ENCODE measurements around the gene RNU6-7. TPM values are rescaled to one million over a fixed set of nuclear protein-coding genes. Genes with fewer than 3 reads are reported as not detected.

RNU6-7 gene
- total and polyA plus RNA-seq, 2 of the 13 experiments (the other 11 are each of a cell fraction or from before 2014, with no cell fraction given) = under 0.01 TPM; not detected in 1

- CTCF ChIA-PET (ENCODE audit: low intra/inter-chr PET ratio, low total read pairs) = no interaction called here
- intact Hi-C loops (cut with micrococcal nuclease; ENCODE audit: unreplicated experiment) = no loop called here
- Histone ChIP-seq H2AFZ (ENCODE audit: low read length) (no peak overlapping the region), H3K4me3 (replicated peaks in 1 of 3; ENCODE audit: insufficient read depth in 1 of 3, low read depth in 2 of 3, low read length in 3 of 3) (no peak overlapping the region), H3K27ac (ENCODE audit: extremely low read length, insufficient read depth, low read length) (no peak overlapping the region), H3K36me3 (replicated peaks in 1 of 2; ENCODE audit: control insufficient read depth in 1 of 2, insufficient read depth in 2 of 2, low read length in 2 of 2) (no peaks in the 10 kb centered on the region), H3K27me3 (ENCODE audit: control insufficient read depth in 1 of 2, insufficient read depth in 2 of 2, low read length in 2 of 2) (no peaks in the 10 kb centered on the region), H3K9me3 (ENCODE audit: low read length) (no peaks in the 10 kb centered on the region), H3K4me2 (ENCODE audit: low read depth, low read length) (no peak overlapping the region), H4K20me1 (ENCODE audit: insufficient read depth, low read length) (no peaks in the 10 kb centered on the region), H3K4me1 (ENCODE audit: insufficient read depth, low read length) (no peaks in the 10 kb centered on the region), H3K9ac (ENCODE audit: insufficient read depth, low read depth, low read length) (no peak overlapping the region), H3K79me2 (ENCODE audit: insufficient read depth, low read length) (no peaks in the 10 kb centered on the region)
- POLR2A ChIA-PET = no interaction called here
- no peak for DNase-seq (ENCODE audit: low spot score)
- WGBS (ENCODE audit: low lambda C conversion rate) = 36% methylated on average over 3 of the region's 3 CpGs
- no peak for FAIRE-seq
- no peak for TF ChIP-seq ZNF383 (CRISPR knock-in tag; IDR thresholded peaks at IDR 0.05; ENCODE audit: borderline replicate concordance)
- peak; percentile 24; the same call in 1 of the 2 replicates for TF ChIP-seq MAFF (IDR thresholded peaks at IDR 0.05; ENCODE audit: low read depth, low read length)
- TF ChIP-seq MAFK (conservative IDR thresholded peaks at IDR 0.05 in 1 of 2, IDR thresholded peaks at IDR 0.05 in 1 of 2; ENCODE audit: low read length in 2 of 2) = peak; percentile 40 to 43; a peak in 1 of 4 replicates
- 0 out of 2 replicates have a peak, but pooled peaks have one; percentile 16 for TF ChIP-seq ZNF552 (CRISPR knock-in tag; IDR thresholded peaks at IDR 0.05; ENCODE audit: borderline replicate concordance)
- no TSS peak for BruUV-seq (replicated peaks)
- ATAC-seq = no peak
- in situ Hi-C loops (cut with HindIII; ENCODE audit: extremely low pct_ligation_motif_present, low pct_unique_long_range_greater_than_20kb) = no loop called here
These were observed 33.9 kb upstream of the RNU6-7 start for GRCh38 chr14:32167907-32168306.

- in situ Hi-C loops (cut with HindIII; ENCODE audit: extremely low pct_ligation_motif_present, low pct_unique_long_range_greater_than_20kb) = no loop called here
- no peak overlapping the region for H3K4me3 ChIP-seq (replicated peaks in 1 of 3; ENCODE audit: insufficient read depth in 1 of 3, low read depth in 2 of 3, low read length in 3 of 3)
- no peak overlapping the region for H3K9ac ChIP-seq (ENCODE audit: insufficient read depth, low read depth, low read length)
- no peaks in the 10 kb centered on the region for H3K79me2 ChIP-seq (ENCODE audit: insufficient read depth, low read length)
- H3K9me3 ChIP-seq (ENCODE audit: low read length) = no peaks in the 10 kb centered on the region
- intact Hi-C loops (cut with micrococcal nuclease; ENCODE audit: unreplicated experiment) = no loop called here
- H3K27me3 ChIP-seq (ENCODE audit: control insufficient read depth in 1 of 2, insufficient read depth in 2 of 2, low read length in 2 of 2) = no peaks in the 10 kb centered on the region
- 84% methylated on average over 3 of the region's 3 CpGs for WGBS (ENCODE audit: low lambda C conversion rate)
- CTCF ChIA-PET (ENCODE audit: low intra/inter-chr PET ratio, low total read pairs) = no interaction called here
- no peaks in the 10 kb centered on the region for H3K4me1 ChIP-seq (ENCODE audit: insufficient read depth, low read length)
- H3K27ac ChIP-seq (ENCODE audit: extremely low read length, insufficient read depth, low read length) = no peak overlapping the region
- BruUV-seq (replicated peaks) = no TSS peak
- ATAC-seq (no peak), DNase-seq (ENCODE audit: low spot score) (no peak), FAIRE-seq (no peak)
- no peak overlapping the region for H2AFZ ChIP-seq (ENCODE audit: low read length)
- POLR2A ChIA-PET = no interaction called here
- no peak overlapping the region for H3K4me2 ChIP-seq (ENCODE audit: low read depth, low read length)
- H3K36me3 ChIP-seq (replicated peaks in 1 of 2; ENCODE audit: control insufficient read depth in 1 of 2, insufficient read depth in 2 of 2, low read length in 2 of 2) = no peaks in the 10 kb centered on the region
- no peaks in the 10 kb centered on the region for H4K20me1 ChIP-seq (ENCODE audit: insufficient read depth, low read length)
- TF ChIP-seq PAXIP1 (CRISPR knock-in tag; conservative IDR thresholded peaks at IDR 0.05) = no peak
- TF ChIP-seq KDM4B (CRISPR knock-in tag; IDR thresholded peaks at IDR 0.05) = no peak
- TF ChIP-seq STAT5B (CRISPR knock-in tag; IDR thresholded peaks at IDR 0.05) = no peak
- TF ChIP-seq ZNF503 (CRISPR knock-in tag; IDR thresholded peaks at IDR 0.05) = no peak
- TF ChIP-seq SALL2 (CRISPR knock-in tag; IDR thresholded peaks at IDR 0.05) = no peak
- TF ChIP-seq ELF3 (CRISPR knock-in tag; IDR thresholded peaks at IDR 0.05) = no peak
- no peak for TF ChIP-seq ZBTB49 (CRISPR knock-in tag; IDR thresholded peaks at IDR 0.05; ENCODE audit: borderline replicate concordance)
- TF ChIP-seq ZNF780A (CRISPR knock-in tag; IDR thresholded peaks at IDR 0.05) = no peak
These were observed 32.7 kb upstream of the RNU6-7 start for GRCh38 chr14:32169191-32169590.
